Stimulated activated CD8-positive, alpha-beta memory T cell treated with anti-CD3 and anti-CD28 coated beads, Interleukin-12 subunit alpha, Interleukin-12 subunit beta, amount 100 ng/mL, for 24 hours (primary cell): ENCODE data around the gene FGG.

ENCODE experiments used
- DNase-seq: peaks from one replicate; pipeline ENCODE4 v3.0.0-alpha.2; 2020; ENCODE audit errors: extremely low read depth

The FGG gene

GRCh38 chr4:154612472-154613414 lies at the start of gene FGG:
TSS of gene FGG (minus strand) at chr4:154612656. CDS start at chr4:154612609, 47 bp downstream.
- DNase-seq = no peak

GRCh38 chr4:154660052-154660451 lies 47.6 kb upstream of the FGG start:
- DNase-seq = no peak

- no peak for DNase-seq
Measured at GRCh38 chr4:154658680-154659405, 46.4 kb upstream of the FGG start.

GRCh38 chr4:154643493-154643892 lies 31.0 kb upstream of the FGG start:
- DNase-seq = no peak

- no peak for DNase-seq
Measured at GRCh38 chr4:154642373-154643009, 30.0 kb upstream of the FGG start.

GRCh38 chr4:154640999-154641398 lies 28.5 kb upstream of the FGG start:
- no peak for DNase-seq

- no peak for DNase-seq
Measured at GRCh38 chr4:154634058-154634457, 21.6 kb upstream of the FGG start.

- no peak for DNase-seq
Measured at GRCh38 chr4:154631828-154632227, 19.4 kb upstream of the FGG start.

- DNase-seq = no peak
Measured at GRCh38 chr4:154630324-154630723, 17.9 kb upstream of the FGG start.

GRCh38 chr4:154626793-154627484 lies 14.5 kb upstream of the FGG start:
- no peak for DNase-seq

- no peak for DNase-seq
Measured at GRCh38 chr4:154625971-154626370, 13.5 kb upstream of the FGG start.

- DNase-seq = no peak
Measured at GRCh38 chr4:154623995-154624394, 11.5 kb upstream of the FGG start.

- DNase-seq = no peak
Measured at GRCh38 chr4:154623436-154623835, 11.0 kb upstream of the FGG start.

- DNase-seq = no peak
Measured at GRCh38 chr4:154622598-154622997, 10.1 kb upstream of the FGG start.

GRCh38 chr4:154620111-154620510 lies 7.7 kb upstream of the FGG start:
- no peak for DNase-seq

- DNase-seq = no peak
Measured at GRCh38 chr4:154618708-154619315, 6.4 kb upstream of the FGG start.

GRCh38 chr4:154617820-154618317 lies 5.4 kb upstream of the FGG start:
- no peak for DNase-seq

GRCh38 chr4:154616731-154617130 lies 4.3 kb upstream of the FGG start:
- no peak for DNase-seq

GRCh38 chr4:154616287-154616686 lies 3.8 kb upstream of the FGG start:
- no peak for DNase-seq

- no peak for DNase-seq
Measured at GRCh38 chr4:154615211-154615610, 2.8 kb upstream of the FGG start.

- DNase-seq = no peak
Measured at GRCh38 chr4:154614306-154614705, 1.9 kb upstream of the FGG start.
